GOT3 (cell line): ENCODE data around the gene LRRC74A.
A peak's percentile ranks its signal among the peaks of the same experiment; 100 is the strongest.
"Not testable (repeated sequence)": the region's sequence is repeated elsewhere in the genome, so short reads cannot be mapped to it uniquely, and the experiment has no call there.

Experiments used
- DNase-seq: peaks from one replicate; lab custom pipeline; 2025; ENCODE audit warnings: mixed read lengths; lab: John Stamatoyannopoulos, UW

Gene LRRC74A

DNA sequence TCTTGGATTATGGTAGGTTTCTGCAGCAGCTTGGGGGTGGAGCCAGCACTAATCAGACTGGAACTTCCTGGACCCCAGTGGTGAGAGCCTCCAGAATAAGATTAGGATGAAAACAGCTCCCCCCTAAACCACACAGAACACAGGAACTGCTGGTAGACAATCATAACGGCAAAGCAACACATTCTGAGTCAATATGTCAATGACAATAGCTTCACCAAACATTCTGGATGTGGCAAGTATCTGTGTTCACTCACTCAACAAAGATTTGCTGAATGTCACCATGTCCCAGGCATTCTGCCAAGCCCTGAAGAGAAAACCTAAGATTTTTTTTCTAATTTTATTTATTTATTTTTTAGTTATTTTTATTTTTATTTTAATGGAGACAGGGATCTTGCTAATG, 65.2 kb downstream of the LRRC74A start:
- no peak for DNase-seq

DNA sequence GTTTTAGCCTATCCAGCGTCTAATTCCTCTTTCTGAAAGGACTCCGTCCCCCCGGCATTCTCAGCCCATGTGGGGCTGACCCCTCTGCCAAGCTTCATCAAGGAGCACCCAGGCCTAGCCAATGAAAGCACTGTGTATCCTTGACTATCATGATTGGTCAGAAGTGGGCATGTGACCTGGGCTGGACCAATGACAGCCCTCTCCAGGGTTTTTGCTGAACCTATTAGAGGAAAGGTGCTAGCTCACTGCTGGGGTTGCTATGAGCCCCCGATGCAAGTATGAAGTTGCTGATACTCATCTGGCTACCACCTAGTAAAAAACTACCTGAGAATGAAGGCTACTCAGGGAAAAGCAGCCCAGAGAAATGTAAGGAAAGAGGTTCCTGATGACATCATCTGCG, 68.1 kb downstream of the LRRC74A start:
- DNase-seq = no peak

DNA sequence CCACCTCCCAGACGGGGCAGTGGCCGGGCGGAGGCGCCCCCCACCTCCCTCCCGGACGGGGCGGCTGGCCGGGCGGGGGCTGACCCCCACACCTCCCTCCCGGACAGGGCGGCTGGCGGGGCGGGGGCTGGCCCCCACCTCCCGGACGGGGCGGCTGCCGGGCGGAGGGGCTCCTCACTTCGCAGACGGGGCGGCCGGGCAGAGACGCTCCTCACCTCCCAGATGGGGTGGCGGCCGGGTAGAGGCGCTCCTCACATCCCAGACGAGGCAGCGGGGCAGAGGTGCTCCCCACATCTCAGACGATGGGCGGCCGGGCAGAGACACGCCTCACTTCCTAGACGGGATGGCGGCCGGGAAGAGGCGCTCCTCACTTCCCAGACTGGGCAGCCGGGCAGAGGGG, 71.8 kb downstream of the LRRC74A start:
- not testable (repeated sequence) for DNase-seq

DNA sequence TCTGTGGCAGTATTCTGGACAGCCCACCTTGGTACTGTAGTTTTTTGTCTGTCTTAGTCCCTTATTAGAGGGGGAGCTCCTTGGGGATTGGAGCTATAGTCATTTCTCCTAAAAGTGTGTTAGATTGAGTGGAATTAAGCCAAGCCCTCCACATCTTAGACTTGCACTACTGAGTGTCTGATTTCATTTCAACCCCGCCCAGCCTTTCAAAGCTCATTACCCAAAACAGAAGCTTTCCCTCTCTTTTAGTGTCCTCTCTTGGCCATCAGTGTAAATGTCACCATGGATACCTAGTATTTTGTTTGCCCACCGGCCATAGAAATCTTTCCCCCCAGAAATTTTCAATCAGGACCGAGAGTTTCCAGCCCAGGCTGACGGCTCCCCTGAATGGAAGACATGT, 74.5 kb downstream of the LRRC74A start:
- DNase-seq = no peak

DNA sequence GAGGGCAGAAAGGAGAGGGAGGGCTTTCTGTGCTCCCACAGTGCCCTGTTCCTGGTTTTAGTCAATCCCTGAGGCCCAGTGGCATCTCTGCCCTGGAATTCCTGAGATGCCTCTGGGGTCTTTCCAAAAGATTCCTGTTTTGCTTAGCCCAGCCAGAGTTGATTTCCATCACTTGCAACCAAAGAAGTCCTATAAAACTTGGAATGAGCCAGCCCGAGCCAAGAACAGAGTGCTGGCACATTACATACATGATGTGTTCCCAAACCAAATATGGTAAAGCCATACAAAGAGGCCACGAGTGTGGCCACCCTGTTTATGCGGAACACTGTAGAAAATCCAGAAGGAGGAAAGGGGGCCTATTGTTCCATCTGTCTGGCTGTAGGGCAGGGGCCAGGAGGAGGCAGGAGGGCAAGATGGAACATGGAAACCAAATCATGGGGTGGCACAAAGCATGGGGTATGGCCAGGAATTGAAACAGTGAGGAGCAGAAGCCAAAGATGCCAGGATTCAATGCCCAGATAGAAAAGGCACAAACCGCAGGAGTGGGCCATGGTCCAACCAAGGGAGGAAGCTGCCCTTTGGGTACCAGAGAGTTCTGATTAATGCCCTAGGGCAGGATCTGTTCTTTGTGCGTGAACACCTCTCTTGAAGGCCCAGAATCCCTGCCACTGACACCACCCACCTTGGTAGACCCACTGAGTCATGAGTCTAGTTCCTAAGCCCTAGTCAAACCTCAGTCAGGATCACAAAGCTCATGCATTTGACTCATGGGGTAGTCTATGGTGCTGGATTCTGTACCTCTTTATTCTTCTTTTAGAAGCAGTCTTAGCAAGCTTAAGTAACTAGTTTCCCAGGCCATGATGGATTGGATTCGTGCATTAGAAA, 75.2 kb downstream of the LRRC74A start:
- no peak for DNase-seq

DNA sequence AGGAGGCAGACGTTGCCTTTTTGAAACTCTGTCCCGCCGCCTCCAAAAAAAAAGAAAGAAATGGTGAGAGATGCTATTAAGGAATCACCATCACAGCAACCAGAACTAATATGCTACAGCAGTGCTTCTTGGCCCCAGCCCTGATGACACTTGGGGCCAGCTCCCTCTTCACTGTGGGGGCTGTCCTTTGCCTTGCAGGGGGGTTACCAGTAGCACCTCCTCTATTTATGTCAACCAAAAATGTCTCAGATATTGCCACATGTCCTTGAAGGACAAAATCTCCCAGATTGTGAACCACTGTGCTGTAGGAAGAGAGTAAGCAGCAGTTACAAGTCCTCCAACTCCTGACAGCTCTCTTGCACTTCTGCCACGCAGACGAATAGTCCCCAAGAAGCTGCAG, 76.4 kb downstream of the LRRC74A start:
- no peak for DNase-seq

DNA sequence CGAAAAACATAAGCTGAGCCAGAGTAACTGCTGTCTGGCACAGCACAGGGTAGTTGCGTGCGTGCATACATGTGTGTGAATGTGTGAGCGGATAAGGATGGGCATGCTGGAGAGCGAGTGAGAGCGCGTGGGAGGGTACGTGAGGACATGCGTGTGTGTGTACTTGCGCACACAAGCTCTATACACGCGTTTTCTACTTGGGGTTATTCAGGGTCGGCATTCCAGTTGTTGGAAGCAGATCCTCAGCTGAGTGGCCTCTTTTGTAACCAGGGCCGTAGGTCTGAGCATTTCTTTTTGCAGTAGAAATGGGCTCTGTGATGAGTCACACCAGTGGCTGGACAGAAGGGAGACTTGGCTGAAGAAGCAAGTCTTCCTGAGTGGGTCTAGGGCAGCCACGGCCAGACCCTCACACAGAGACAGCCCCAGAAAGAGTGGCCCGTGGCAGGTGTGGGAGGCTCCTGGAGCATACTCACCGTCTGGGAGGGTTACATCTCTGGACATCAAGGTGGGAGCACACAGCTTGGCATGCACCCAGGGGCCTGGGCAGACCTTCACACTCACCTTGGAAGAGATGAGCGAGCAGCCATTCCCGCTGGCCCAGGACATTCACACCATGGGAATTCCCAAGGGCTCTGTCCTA, 78.0 kb downstream of the LRRC74A start:
- DNase-seq = peak; percentile 10

DNA sequence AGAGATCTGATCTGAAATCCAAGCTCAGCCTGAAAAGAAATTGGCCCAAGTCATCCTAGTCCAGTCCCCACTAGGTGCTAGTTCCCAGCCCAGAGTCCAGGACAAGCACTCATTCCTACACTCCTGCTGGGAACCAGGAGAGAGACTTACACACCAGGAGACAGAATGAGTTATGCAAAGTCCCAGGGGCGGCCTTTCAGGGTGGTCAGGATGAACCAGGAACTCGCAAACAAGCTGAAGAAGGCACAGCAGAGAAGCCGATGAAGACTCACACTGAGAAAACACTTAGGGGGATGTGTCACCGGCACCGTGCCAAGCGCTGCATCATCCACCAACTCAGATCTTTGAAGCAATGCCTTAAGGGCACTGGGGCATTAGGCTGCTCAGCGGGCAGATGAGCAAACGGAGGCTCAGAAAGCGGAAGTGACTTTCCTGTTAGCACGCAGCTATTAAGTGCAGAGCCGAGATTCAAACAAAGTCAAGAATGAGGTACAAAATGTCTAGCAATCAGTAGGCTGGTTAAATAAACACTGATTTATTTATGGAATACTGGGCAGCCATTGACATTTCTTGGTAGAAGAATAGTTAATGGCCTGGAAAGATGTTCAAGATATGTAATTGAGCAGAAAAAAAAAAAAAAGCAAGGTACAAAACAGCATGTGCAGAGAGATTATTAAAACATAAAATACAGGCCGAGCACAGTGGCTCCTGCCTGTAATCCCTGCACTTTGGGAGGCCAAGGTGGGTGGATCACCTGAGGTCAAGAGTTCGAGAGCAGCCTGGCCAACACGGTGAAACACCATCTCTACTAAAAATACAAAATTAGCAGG, 78.7 kb downstream of the LRRC74A start:
- peak; percentile 27 for DNase-seq

DNA sequence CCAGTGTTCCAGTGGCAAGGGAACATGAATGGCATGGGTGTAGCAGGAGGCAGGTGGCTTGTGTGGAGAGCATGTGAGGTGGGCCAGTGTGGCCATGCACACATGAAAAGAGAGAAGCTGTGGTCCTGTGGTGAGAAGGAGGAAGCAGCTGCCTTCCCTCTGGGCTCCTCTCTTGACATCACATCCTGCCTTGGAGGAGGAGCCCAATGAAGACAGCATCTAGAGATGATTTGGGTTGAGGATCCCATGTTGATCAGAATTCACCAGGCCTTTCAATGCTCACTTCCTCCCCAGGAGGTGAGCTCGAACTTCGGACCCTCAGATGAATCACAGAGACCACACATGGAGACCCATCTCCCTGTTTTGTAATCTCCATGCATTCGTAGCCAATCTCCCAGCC, 82.6 kb downstream of the LRRC74A start:
- no peak for DNase-seq

DNA sequence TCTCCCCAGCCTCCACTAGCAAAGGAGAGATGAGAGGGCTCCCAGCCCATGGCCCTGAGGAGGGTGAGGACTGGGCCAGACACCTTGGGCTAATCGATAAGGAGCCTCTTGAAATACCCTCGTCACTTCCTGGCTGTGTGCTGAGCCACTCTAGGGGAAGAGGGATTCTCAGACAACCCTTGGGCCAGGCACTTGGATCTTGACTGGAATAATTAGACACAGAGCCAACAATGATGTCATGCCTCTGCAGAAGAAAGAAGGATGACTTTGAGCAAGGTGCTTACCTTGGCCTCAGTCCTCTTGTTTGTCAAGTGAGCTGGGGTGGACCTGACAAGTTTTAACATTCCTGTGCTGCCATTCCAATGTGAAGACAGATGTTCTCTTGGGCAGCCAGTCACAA, 83.1 kb downstream of the LRRC74A start:
- DNase-seq = no peak

DNA sequence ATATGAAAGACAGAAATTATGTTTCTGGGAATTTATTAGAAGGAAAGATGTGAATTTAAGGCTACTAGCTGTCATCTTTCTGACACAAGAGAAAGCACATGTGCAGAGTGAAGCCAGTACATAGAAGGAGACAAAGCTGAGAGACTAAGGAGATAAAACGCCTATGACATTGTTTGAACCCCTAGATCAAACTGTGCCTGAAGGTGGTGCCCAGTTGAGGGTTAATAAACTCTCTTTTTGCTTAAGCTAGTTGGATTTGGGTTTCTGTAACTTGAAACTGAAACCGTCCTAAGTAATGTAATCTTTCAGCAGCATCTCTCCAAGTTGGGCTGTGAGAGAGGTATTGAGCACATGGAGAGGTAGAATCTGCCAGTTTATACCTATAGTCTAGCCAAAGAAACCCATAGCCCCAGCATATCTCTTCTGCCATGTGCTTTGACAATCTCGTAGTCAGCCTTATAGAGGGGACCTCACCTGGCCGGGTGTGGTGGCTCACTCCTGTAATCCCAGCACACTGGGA, 84.2 kb downstream of the LRRC74A start:
- no peak for DNase-seq

DNA sequence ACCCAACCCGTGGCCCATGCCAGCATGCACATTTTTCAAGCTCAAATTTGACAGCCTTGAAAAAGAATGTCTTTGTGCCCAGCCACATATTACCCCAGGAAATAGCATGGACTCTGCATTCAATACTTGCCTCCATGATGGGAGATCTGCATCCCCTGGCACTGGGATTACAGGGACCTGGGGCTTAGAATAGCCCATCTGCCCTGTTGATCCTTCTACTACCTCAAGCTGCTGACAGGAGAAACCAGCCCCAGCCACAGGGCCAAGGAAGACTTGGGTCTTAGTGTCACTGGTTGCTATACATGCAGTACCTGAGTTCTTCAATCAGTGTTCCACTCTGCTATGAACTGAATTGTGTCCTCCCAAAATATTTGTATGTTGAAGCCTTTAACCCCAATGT, 85.3 kb downstream of the LRRC74A start:
- no peak for DNase-seq

DNA sequence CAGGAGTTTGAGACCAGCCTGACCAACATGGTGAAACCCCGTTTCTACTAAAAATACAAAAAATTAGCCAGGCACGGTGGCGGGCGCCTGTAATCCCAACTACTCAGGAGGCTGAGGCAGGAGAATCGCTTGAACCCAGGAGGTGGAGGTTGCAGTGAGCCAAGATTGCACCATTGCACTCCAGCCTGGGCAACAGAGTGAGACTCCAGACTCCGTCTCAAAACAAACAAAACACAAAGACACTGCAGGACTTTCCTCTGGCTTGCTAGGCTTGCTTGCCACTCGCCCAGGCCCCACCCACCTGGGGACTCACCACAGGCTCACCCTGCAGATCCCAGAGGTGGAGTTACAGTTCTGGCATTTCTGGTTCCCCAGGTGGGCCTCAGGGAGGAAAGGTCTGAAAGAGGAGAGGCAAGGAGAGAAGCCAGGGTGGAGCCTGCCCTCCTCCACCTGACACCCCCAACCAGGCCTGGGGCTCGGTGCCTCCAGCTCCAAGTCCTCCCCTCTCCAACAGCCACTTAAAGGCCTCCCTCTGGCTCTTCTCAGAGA, 88.4 kb downstream of the LRRC74A start:
- not testable (repeated sequence) for DNase-seq

DNA sequence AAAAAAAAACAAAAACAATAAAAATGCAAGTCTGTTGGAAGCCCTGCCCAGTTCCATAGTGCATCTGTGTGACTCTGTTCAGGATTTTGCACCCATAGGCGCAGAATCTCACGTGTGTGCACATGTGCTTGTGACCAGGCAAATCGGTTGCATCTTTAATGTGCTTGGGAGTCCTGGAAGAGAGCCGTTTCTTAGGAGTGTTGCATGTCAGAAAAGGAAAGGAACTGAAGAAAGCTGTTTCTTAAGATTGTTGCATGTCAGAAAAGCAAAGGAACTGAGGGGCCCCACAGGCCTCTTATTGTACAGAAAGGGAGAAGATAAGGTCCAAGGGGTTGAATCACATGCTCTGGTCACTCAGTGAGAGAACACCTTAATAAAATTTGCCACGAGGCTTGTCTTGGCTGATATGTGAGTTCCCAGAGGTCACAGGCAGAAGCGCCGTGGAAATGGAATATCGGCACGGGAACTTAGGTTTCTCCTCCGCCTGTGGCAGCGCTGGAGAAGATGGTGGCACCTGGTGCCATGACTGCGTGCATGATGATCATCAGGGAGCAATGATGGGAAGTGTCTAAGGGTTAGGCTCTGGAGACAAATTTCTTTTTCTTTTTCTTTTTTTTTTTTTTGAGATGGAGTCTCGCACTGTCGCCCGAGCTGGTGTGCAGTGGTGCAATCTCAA, 90.0 kb downstream of the LRRC74A start:
- DNase-seq = no peak

DNA sequence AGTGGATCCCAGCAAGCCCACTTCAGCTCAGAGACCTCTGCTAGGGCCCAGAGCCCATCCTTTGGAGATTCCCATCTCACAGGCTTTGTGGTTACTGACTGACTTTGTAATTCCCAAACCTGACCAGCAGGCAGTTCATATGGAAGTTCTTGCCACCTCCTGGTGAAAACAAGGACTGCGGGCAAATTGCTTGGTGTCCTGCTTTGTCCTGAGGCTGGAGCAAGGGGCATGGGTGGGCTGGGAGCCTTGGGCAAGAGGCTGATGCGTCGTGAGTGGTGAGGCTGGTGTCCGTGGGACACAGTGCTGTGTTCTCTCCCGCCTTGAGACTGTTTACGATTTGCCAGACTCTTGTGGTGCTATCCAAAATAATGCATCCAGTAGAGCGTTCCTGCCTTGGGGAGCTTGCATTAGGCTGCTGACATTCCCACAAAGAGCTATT, 91.0 kb downstream of the LRRC74A start:
- DNase-seq = no peak

DNA sequence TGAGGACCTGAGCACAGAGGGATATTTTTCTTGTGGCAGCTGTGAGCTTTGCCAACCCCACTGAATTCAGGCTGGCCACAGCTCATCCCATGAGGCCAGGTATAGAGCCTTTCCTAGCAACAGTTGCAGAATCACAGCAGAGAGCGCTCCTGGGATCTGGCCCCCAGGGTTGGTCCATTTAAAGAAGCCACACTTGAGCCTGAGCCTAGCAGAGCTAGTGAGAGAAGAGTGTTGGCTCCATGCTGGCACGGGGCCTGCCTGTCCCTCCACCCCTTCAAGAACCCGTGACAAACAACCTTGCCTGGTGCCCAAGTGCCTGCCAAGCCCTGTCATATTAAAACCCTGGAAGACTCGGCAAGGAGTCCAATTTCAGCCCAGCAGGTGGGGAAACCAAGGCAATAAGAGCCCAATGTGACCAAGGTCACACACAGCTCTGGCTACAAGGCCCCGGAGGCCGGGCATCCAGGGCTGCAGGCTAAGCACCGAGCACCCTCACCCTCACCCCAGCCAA, 91.6 kb downstream of the LRRC74A start:
- DNase-seq = no peak

DNA sequence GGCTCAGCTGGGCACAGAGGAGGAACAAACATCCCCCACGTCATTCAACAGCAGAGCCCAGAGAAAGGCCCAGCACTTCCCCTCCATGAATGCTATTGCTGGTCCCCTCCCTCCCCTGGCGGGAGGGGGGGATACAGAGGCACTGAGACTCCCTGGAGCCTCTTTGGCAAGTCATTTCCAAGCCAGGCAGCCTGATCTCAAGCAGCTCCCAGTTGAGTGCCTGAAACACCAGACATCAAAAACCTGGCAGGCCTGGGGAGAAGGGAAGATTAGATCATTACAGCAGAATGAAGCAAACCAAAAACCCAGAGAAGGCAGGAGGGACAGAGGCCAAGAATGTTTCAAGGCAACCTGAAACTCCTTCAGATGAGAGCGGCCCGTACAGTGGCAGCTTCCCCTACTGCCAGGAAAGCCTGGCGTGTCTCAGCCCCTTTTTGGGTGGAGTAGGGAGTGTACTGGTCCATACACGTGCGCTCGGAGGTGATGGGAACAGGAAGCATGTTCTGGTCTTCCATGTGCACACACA, 92.1 kb downstream of the LRRC74A start:
- DNase-seq = no peak

DNA sequence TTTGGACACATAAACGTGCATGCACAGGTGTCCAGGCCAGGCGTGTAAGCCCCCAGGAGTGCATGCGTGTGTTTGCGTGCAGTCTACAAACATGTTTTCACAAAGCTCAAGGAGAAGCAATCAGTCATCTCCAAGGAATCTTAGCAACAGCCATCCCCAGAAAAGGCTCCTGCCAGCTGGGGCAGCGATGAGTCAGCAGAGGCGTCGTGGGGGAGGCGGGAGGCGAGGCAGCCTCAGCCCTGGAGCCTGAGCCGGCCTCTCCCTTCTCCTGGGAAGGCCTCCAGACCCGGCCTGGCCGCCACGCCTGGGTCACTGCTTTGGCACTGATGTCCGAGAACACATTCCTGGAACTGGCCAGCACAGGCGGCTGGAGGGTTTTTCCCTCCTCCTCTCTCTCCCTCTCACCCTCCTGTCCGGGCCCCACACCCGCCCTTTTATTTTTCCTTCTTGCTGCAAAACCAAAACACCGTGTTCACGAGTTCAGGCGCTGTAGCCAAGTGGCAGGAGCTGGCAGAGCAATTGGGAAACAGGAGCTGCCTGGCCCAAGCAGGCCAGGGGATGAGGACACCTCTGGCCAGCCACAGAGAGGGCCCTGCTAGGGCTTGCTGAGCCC, 92.7 kb downstream of the LRRC74A start:
- peak; percentile 76 for DNase-seq
